Measurements from ENCODE around the gene PERCC1.

PERCC1 gene

GRCh38 chr16:1408171-1408837 lies 22.6 kb upstream of the PERCC1 start:
- peak; percentile 49 to 97 (median 91) for DNase-seq

- no peak for DNase-seq
Observed at GRCh38 chr16:1412847-1413246, 18.0 kb upstream of the PERCC1 start.

GRCh38 chr16:1413684-1414531 lies 17.0 kb upstream of the PERCC1 start:
- DNase-seq: peak in 21 of 56 donors; percentile 2 to 64 (median 19)

- peak in 44 of 56 donors; percentile 5 to 76 (median 34) for DNase-seq
Observed at GRCh38 chr16:1414532-1415260, 16.2 kb upstream of the PERCC1 start, which contains the start of gene UNKL. Gene UNKL, minus strand, starts transcription at chr16:1414704. Its CDS starts 13 bp downstream, at chr16:1414691.

- DNase-seq: no peak
Observed at GRCh38 chr16:1416521-1416941, 14.3 kb upstream of the PERCC1 start.

- peak in 1 of 56 donors; percentile 28 for DNase-seq
Observed at GRCh38 chr16:1420111-1420539, 10.8 kb upstream of the PERCC1 start.

- no peak for DNase-seq
Observed at GRCh38 chr16:1422076-1422475, 8.8 kb upstream of the PERCC1 start.

GRCh38 chr16:1424028-1424427 lies 6.8 kb upstream of the PERCC1 start:
- DNase-seq: no peak

GRCh38 chr16:1425616-1426370 lies 5.1 kb upstream of the PERCC1 start:
- DNase-seq: no peak

- no peak for DNase-seq
Observed at GRCh38 chr16:1426734-1427471, 4.0 kb upstream of the PERCC1 start.

- no peak for DNase-seq
Observed at GRCh38 chr16:1427473-1428461, 3.1 kb upstream of the PERCC1 start.

GRCh38 chr16:1428511-1428910 lies 2.4 kb upstream of the PERCC1 start:
- DNase-seq: peak in 2 of 56 donors; percentile 13 to 16

GRCh38 chr16:1429012-1429411 lies 1.9 kb upstream of the PERCC1 start:
- no peak for DNase-seq

GRCh38 chr16:1429631-1430030 lies 1.2 kb upstream of the PERCC1 start:
- no peak for DNase-seq

- DNase-seq: no peak
Observed at GRCh38 chr16:1430214-1430758, 592 bp upstream of the PERCC1 start.

GRCh38 chr16:1431497-1432270 lies 806 bp downstream of the PERCC1 start:
- no peak for DNase-seq

- DNase-seq: no peak
Observed at GRCh38 chr16:1432388-1433262, 1.7 kb downstream of the PERCC1 start.
